GM10248 (cell line): ENCODE measurements around the gene GRK5.
A peak's percentile ranks its signal among the peaks of the same experiment; 100 is the strongest.
"Not testable (repeated sequence)": the region's sequence is repeated elsewhere in the genome, so short reads cannot be mapped to it uniquely, and the experiment has no call there.

Experiments
- CTCF ChIA-PET: fragments of 300-600 bp; sonication (Branson Sonifier 250); formaldehyde crosslinking; extraction: SDS; loops from one replicate; lab custom pipeline; 2021; ENCODE audit warnings: antibody characterized with exemption; lab: Yijun Ruan, JAX
- POLR2A ChIA-PET: fragments of 350-650 bp; sonication (Branson Sonifier 250); formaldehyde crosslinking; extraction: SDS; loops from one replicate; lab custom pipeline; 2020; ENCODE audit warnings: antibody characterized with exemption; lab: Yijun Ruan, JAX
- DNase-seq: peaks from one replicate; pipeline ENCODE4 v3.0.0; 2012; ENCODE audit errors: extremely low spot score
- TF ChIP-seq, protein P1 (sequence below): IDR thresholded peaks from 2 replicates; pipeline ENCODE4 v1.5.1; 2012; ENCODE audit warnings: mild to moderate bottlenecking, low read depth; ENCODE audit errors: extremely low read depth, missing control alignments, control extremely low read depth

The GRK5 gene

DNA sequence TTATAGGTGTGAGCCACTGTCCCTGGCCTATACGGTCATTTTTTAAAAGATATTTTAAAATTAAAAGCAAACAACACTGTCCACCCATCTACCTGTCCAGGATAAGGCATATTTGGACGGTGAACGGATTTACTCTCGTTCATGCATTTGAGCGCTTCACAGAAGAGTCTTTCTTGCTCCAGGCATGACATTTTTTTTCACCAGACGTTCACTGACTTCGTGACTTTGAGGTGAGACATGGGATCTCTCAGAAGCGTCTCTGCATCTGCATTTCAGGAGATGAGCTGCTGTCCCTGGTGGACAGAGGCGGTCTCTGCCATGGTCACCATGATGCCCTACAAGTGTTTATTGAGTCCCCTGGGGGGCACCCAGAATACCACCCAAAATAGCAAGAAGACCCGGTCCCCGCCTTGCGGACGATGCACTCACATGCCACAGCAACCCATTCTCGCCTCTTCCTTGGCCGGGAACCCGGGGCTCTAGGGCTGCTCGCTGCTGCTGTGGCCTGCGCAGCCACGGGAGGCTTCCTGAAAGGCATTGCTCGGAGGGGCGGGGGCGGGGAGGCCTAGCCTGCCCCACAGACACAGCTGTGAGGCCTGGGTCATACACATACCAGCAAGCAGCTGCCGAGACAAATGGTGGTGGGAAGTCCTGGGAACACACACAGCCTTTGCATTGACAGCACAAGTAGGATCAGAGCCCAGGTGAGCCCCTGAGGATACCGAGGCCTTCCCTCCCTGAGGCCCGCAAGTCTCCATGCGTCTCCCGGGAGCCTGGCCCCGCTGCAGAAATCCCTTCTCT, 250.8 kb downstream of the GRK5 start:
- ChIA-PET POLR2A (no interaction called here), CTCF (interaction anchor here (1.3 to 3.8 kb wide), 7 partner anchors 8 to 259 kb away, joined by 3 to 17 read pairs (median 10); no protein-coding TSS in a partner anchor)
- TF ChIP-seq, protein P1, sequence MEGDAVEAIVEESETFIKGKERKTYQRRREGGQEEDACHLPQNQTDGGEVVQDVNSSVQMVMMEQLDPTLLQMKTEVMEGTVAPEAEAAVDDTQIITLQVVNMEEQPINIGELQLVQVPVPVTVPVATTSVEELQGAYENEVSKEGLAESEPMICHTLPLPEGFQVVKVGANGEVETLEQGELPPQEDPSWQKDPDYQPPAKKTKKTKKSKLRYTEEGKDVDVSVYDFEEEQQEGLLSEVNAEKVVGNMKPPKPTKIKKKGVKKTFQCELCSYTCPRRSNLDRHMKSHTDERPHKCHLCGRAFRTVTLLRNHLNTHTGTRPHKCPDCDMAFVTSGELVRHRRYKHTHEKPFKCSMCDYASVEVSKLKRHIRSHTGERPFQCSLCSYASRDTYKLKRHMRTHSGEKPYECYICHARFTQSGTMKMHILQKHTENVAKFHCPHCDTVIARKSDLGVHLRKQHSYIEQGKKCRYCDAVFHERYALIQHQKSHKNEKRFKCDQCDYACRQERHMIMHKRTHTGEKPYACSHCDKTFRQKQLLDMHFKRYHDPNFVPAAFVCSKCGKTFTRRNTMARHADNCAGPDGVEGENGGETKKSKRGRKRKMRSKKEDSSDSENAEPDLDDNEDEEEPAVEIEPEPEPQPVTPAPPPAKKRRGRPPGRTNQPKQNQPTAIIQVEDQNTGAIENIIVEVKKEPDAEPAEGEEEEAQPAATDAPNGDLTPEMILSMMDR, result no peak
- DNase-seq, result no peak

DNA sequence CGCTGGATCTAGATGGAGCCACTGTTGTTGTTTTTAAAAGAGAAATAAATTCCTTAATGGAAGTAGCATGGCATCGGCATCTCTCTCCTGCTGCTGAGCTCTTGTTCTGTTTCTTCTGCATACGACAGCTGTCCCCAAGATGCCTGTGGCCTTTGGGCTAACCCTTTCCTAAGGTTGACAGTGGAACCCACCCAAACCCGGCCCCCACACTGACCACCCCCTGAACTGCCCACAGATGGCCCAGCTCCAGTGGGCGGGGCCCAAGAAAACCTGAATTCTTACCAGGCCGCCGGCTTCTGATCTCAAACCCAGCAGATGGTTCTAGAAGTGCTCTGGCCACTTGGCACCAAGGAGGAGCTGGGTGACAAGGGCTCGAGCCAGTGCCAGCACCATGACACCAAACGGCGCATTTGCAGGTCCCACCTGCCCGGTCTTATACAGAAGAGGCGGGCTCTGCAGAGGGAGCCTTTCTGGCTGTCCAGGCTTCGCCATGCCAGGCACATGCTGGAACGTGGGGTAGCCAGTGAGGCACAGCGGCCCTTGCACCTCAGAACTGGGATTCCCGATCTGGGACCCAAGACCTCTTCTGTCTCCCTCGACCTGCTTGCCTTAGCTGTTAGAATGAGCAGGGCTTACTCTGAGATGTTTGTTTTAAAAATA, 252.4 kb downstream of the GRK5 start:
- DNase-seq, result no peak
- TF ChIP-seq, protein P1, result no peak
- CTCF ChIA-PET, result interaction anchor here (1.1 to 2.5 kb wide), 4 partner anchors 10 to 271 kb away, joined by 3 to 16 read pairs (median 4); no protein-coding TSS in a partner anchor
- POLR2A ChIA-PET, result no interaction called here

DNA sequence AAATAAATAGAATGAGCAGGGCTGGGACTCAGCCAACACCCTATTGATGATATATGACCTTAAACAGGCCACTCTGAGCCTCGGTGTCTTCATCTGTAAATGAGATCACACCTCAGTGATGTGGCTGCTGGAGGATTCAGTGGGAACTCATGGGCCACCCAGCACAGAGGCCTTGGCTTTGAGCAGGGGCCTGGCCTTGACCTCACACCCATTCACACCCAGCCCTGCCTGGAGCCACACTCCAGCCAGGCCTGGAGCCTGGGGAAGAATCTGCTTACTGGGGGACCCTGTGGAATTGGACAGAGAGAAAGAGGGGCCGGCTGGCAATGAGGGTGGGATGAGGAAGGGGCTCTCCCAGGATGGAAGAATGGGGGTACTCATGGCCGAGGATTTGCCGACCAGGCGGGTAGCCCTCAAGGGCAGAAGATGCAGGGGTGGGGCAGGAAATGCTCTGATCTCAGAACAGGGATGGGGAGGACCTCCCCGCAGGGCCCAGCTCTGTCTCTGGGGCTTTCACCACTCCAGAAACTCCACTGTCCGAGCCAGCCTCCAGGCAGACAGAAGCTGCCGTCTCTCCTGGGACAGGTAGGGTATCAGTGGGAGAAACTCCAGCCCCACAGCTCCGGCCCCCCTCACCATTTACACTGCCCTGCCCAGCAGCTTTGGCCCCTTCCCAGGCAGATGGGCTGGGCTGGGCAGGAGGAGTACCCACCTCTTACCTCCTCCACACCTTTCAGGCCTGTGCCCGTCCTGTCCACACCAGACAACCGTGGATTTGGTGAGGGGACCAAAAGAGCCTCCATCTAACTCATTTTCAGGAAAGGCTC, 253.2 kb downstream of the GRK5 start:
- TF ChIP-seq, protein P1, result no peak
- CTCF ChIA-PET, result interaction anchor here (1.2 to 2.5 kb wide), 3 partner anchors 9 to 29 kb away, joined by 3 to 16 read pairs (median 5); no protein-coding TSS in a partner anchor
- POLR2A ChIA-PET, result interaction anchor here (0.6 kb wide), 1 partner anchor 20 kb away, joined by 3 read pairs; no protein-coding TSS in a partner anchor
- DNase-seq, result no peak

DNA sequence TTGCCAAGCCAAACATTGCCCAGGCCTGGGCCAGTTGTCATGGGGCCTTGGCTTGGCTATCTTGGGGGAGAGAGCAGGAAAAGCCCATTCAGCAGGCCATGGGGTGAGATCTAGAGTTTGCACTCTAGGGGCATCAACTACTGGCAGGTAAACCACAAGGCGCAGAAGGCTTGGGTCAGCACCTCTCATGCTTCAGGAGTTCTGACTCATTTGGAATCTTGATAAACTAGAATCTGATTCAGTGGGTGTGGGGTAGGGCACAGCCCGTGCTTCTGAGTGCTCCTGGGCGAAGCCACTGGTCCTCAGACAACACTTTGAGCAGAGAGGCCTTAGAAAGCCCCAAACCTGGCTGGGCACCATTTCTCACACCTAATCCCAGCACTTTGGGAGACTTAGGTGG, 254.0 kb downstream of the GRK5 start:
- TF ChIP-seq, protein P1, result no peak
- CTCF ChIA-PET, result interaction anchor here (1.2 kb wide), 1 partner anchor 28 kb away, joined by 3 read pairs; no protein-coding TSS in a partner anchor
- POLR2A ChIA-PET, result no interaction called here
- no peak for DNase-seq

DNA sequence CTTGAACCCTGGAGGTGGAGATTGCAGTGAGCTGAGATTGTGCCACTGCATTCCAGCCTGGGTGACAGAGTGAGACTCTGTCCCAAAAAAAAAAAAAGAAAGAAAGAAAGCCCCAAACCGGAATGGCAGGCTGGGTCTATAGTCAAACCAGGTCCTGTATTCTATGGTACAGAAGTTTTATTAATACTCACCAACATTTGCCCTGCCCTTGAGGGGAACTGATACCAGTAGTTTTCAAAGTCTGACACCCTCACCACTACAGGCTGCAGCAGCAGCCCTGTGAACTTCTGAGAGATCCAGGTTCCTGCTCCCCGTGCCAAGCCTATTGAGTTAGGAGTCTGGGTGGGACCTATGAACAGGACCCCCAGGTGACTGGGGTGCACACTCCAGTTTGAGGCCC, 254.6 kb downstream of the GRK5 start:
- peak; percentile 62 for DNase-seq
- ChIA-PET POLR2A (no interaction called here), CTCF (no interaction called here)
- TF ChIP-seq, protein P1, result no peak

DNA sequence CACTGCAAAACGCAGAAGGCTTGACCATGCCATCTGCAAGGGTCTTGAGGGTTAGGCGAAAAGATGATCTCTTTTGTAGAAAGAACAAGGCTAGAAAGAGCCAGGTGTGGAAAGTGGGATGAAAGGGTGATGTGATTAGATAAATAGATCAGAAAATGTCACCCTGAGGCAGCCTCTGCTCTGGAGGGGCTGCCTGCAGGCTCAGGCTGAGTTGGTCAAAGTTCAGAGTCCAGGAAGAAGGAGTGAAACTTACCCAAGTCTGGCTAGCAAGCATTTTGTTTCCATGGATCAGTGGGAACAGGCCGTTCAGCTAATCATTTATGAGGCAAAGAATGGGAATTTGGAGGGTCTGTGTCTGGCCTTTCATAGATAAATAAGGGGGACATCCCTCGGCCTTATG, 255.4 kb downstream of the GRK5 start:
- no peak for DNase-seq
- ChIA-PET CTCF (no interaction called here), POLR2A (no interaction called here)
- TF ChIP-seq, protein P1, result no peak

DNA sequence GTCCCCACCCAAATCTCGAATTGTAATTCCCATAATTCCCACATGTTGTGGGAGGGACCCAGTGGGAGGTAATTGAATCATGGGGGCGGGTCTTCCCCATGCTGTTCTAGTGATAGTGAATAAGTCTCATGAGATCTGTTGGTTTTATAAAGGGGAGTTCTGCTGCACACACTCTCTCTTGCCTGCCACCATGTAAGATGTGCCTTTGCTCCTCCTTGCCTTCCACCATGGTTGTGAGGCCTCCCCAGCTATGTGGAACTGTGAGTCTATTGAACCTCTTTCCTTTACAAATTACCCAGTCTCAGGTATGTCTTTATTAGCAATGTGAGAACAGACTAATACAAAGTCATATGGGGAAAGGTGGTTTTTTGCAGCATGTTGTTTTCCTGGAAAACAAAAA, 255.8 kb downstream of the GRK5 start:
- POLR2A ChIA-PET, DNase-seq: not testable (repeated sequence)
- CTCF ChIA-PET, result interaction anchor here (1.0 kb wide), 1 partner anchor 257 kb away, joined by 3 read pairs; no protein-coding TSS in a partner anchor
